HG03025 (cell line): Measurements from ENCODE around the gene TIGD6.
"Not testable (repeated sequence)": the region's sequence is repeated elsewhere in the genome, so short reads cannot be mapped to it uniquely, and the experiment has no call there.

ENCODE experiments used
- ATAC-seq: cut with Tn5 transposase; IDR thresholded peaks from one replicate; pipeline ENCODE4 v1.9.1; 2021; ENCODE audit warnings: mild to moderate bottlenecking, moderate library complexity; ENCODE audit not compliant: unreplicated experiment, low FRiP score

Gene TIGD6

GRCh38 chr5:149944666-149945065, 55.8 kb downstream of the TIGD6 start, which contains the start of gene PDE6A:
Gene PDE6A, minus strand, starts transcription at chr5:149944793. Its CDS starts 120 bp downstream, at chr5:149944673.
- ATAC-seq, result no peak

- not testable (repeated sequence) for ATAC-seq
These were observed 57.1 kb downstream of the TIGD6 start for GRCh38 chr5:149943177-149943949.
